Stimulated activated CD4-positive, alpha-beta T cell treated with anti-CD3 and anti-CD28 coated beads, Interleukin-1b, Interleukin-23, amount 100 ng/mL, for 1 hour (primary cell): ENCODE results near the gene BDKRB1.

Source experiments
- DNase-seq, 2 donors: peaks; one replicate each; pipeline ENCODE4 v3.0.0-alpha.2; 2020; ENCODE audit warnings: low read depth in 2 of 2

The BDKRB1 gene

DNA sequence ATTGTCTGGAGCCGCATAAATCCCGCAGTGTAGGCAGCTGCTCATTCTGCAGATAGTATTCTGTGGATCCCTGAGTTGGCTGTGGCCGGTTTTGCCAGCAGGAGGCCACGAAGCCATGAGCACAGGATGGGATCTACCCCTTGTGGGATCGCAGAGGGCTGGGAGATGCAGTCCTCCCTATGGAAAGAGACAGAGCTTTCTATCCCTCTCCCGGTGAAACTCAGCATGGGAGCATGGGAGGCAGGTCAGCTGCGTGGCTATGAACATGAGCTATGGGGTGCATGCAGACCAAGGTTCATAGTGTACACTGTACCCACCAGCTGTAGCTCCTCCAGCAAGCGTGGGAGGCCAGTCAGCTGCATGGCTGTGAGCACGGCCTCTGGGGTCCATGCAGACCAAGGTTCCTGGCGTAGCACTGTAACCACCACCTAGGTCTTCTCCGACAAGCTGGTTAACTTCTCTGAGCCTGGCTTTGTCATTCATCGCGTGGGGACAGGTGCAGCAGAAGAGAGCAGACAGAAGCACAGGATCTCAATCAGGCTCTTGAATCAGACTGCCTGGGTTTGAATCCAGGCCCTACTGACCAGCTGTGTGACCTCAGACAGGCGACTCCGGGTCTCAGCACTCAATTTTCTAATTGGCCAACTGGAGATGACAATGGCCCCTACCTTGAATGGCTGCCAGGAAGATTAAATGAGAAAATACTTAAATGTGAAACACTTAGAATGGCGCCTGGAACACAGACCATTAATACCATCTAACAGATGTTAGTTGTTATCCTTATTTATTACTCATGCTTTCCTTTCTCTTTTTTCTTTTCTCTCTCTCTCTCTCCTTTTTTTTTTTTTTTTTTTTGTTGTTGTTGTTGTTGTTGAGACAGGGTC lies 6.0 kb downstream of the BDKRB1 start:
- no peak for DNase-seq

GRCh38 chr14:96263347-96264199 lies 7.6 kb downstream of the BDKRB1 start:
- no peak for DNase-seq

DNA sequence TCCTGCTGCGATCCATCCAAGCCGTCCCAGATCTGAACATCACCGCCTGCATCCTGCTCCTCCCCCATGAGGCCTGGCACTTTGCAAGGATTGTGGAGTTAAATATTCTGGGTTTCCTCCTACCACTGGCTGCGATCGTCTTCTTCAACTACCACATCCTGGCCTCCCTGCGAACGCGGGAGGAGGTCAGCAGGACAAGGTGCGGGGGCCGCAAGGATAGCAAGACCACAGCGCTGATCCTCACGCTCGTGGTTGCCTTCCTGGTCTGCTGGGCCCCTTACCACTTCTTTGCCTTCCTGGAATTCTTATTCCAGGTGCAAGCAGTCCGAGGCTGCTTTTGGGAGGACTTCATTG lies 8.2 kb downstream of the BDKRB1 start:
- DNase-seq, result no peak

DNA sequence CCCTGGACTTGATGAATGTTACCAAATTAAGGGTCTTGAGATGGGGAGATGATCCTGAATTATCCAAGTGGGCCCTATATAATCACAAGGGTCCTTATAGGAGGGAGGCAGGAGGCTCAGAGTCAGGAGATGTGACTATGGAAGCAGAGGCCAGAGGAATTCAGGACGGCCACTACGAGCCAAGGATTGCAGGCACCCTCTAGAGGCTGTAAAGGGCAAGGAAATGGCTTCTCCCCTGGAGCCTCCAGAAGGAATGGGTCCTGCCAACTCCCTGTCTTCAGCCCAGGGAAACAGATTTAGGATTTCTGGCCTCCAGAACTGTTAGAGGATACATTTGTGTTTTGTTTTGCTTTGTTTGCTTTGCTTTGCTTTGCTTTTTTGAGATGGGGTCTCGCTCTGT lies 8.8 kb downstream of the BDKRB1 start:
- DNase-seq, result no peak

DNA sequence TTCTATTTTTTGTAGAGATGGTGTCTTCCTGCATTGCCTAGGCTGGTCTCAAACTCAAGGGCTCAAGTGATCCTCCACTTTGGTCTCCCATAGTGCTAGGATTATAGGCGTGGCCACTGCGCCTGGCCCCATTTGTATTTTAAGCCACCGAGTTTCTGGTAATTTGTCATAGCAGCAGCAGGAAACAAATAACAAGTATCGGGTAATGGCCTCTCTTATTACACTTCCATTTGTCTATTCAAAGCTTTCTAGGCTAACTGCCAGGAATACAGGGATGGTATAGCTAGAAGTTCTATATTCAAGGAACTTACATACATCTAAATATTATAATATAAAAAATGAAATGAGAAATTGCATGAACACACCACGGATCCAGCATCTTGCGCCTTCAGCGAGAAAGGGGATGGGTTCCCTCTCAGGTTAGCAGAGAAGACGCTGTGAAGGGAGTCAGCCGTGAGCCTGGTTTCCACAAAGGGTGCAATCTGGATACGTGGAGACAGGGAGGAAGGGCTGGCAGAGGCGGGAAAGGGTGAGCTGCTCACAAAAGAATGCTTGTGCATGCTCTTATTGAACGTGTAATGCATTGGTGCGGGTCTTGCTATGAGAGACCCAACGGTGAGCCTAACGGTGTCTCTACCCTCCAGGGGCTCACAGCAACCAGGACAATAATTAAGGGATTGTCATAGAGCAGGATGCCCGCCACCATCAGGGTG lies 9.5 kb downstream of the BDKRB1 start:
- DNase-seq, result no peak

- no peak for DNase-seq
These were observed 11.3 kb downstream of the BDKRB1 start for GRCh38 chr14:96267336-96267735.

GRCh38 chr14:96267916-96268315 lies 11.9 kb downstream of the BDKRB1 start:
- no peak for DNase-seq

- DNase-seq, result no peak
These were observed 12.7 kb downstream of the BDKRB1 start for GRCh38 chr14:96268431-96269358.

DNA sequence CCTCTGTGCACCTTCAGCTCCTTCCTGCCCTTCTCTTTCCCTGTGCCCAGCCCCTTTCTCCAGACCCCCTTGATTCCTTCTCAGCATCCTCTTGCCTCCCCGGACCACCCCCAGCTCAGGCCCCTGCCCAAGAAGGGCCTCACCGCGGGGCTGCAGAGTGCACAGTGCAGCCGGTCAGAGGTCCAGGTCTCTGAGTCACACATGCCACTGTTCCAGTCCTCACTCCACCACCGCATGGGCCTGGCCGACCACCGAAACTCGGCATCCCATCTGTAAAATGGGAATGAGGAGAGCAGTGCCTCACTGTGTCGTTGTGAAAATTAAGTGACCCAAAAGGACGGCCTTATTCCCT lies 13.3 kb downstream of the BDKRB1 start:
- DNase-seq, result no peak

DNA sequence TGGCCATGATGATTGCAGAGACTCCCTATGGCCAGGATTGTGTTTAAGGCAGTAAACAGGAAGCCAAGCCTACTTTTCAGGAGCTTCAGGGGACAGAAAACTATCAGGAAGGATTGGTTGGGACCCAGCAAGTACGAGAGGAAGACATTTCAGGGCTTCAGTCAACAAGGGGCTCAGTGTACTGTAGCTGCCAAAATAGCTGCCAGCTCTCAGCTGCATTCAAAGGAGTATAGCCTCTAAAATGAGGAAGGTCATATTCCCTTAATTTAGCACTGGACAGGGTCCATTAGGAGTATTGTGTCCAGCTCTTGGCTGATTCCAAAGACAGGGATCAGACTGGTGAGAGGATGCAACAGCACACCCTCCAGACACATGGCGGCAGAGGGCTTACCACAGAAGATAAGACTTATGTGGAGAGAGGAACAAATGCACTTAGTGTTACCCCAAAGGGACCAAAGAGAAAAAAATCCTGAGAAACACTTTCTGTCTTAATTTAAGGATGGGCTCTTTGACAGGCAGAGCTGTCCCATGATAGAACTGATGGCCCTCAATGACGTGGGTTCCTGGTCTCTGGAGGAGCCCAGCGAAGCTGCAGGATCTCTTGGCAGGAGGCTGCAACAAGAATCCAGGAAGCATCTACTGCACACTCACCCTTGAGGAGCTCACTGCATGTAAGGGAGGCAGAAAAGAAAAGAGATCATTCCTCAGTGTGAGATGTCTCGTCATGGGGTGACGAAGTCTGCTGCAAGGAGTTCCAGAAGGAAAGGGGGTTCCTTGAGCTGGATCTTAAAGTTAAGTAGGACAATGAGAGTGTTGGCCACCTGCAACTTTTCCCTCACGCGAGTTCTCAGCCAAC lies 14.8 kb downstream of the BDKRB1 start:
- DNase-seq, result no peak

- DNase-seq, result no peak
These were observed 15.4 kb downstream of the BDKRB1 start for GRCh38 chr14:96271421-96271762.

DNA sequence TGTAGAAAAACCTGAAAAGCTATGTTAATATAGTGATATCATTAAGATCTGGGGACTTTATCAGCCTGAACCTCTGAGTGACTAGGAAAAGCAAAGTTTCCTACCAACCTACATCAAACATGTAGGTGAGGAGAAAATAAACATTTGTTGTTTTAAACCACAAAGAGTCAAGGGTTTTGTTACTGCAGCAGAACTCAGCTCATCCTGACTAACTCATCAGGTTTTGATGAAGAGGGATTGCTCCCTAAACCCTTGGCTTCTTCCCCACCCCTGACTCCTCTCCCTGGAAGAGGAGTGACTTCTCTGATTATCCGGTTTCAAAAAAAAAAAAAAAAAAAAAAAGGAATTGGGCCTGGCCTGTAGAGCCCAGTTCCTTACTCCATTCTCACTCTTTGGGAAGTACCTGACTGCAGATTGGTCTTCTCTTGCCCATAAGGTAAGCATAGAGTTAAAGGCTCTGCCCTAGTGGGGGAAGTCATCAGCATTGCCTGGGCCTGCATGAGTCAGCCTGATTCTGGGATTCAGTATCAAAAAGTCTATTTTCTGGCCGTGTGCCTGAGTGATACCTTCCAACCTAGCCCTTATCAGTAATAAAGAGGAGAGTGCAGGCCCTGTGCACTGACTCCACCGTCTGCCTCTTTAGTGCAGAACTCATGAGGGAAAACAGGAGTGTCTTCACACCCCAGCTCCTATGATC lies 16.9 kb downstream of the BDKRB1 start:
- no peak for DNase-seq

DNA sequence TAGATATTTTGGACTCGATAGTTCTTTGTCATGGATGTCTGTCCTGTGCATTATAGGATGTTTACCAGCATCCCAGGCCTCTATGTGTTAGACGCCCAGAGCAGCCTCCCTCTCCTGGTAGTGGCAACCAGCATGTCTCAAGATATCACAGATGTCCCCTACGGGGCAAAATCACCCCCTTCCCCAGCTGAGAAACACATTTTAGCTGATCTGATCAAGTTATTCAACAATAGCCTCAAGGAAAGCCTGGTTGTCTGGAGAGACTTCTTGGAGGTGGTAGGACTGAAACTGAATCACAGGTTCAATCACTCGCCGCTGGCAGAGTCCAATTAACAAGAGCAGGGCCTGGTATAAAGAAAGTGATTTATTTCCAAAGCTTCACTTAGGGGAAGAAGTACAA lies 17.6 kb downstream of the BDKRB1 start:
- DNase-seq, result no peak

DNA sequence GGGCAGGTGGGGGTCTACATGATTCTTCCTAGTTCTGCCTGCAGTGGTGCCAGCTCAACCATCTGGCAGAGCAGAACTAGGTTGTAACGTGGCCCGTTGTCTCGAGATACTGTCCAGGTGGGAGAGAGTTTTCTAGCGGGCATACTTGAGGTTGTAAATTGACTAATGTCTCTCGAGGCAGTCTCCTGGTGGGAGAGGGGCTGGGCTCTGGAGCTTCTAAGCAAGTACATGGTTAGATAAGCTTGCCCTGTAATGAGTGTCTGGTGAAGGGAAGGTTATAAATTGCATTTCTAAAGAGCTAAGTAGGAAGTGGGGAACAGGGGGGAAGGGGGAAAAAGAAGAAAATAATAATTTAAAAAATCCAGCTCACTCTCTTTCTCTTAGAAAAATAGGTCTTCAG lies 18.1 kb downstream of the BDKRB1 start:
- no peak for DNase-seq

DNA sequence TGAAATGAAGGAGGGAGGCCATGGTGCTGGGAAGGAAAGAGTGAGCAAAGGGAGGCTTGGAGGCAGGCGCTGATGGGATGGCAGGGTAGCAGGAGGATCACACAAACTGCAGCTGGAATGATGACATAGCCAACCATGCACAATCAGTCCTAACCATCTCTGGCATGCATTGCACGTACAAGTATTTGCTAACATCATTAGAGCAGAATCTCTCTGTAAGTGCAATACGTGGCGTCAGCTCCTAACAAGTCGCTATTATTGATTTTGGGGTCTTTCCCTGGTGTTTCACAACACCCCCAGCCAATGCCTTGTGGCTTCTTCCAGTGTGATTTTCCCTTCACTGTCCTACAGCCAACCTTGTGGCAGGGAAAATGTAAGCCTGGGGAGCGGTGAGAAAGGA lies 18.5 kb downstream of the BDKRB1 start:
- DNase-seq, result no peak

- DNase-seq, result peak; percentile 20 to 56
These were observed 19.4 kb downstream of the BDKRB1 start for GRCh38 chr14:96275177-96276112.

DNA sequence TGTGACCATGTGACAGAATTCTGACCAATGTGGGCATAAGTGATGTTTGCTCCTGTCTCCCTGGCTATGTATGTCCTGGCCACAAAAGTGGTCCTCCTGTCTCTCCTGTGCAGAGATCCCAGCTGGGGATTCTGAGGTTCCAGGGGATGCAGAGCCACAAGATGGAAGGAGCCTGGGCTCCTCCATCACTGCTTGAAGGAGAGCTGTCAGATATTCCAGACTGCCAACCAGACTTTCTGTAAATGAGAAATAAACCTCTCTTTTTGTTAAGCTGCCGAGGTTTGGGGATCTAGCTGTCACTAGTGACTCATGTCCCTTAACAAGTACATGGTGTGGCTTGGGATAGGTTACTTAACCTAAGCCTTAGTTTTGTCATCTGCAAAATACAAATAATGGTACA lies 21.9 kb downstream of the BDKRB1 start:
- no peak for DNase-seq

DNA sequence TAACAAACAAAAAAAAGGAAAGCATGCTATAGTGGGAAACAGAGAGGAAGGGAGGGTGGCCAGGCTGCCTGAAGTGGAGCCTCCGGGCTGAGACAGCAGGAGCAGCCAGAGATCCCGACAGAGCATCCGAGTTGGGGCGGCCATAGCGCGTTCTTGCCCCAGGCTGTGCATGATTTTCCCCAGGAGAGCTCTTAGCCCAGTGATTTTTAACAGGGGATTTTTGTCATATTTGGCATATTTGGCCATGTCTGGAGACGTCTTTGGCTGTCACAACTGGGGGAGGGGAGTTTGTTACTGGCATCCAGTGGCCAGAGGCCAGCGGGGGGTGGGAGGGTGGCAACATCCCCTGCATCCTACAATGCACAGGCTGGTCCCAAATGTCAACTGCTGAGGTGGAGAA lies 23.6 kb downstream of the BDKRB1 start:
- no peak for DNase-seq

- no peak for DNase-seq
These were observed 24.1 kb downstream of the BDKRB1 start for GRCh38 chr14:96280104-96280503.
